Neural cell (in vitro differentiated cells): ENCODE measurements around the gene MAPK8. TPM values are rescaled to one million over a fixed set of nuclear protein-coding genes. Genes with fewer than 3 reads are reported as not detected.

Source experiments
- H2AFZ ChIP-seq: fragments of 200-600, 300-800 bp; sonication (generic), shearing (Covaris generic); 2 replicates; pipeline ENCODE4 v1.6.0; 2014; ENCODE audit warnings: low read depth, mild to moderate bottlenecking, antibody characterized with exemption, low read length, moderate library complexity
- H3F3A ChIP-seq: fragments of 200-600 bp; shearing (Covaris generic); 2 replicates; pipeline ENCODE4 v1.6.1; 2016; ENCODE audit warnings: mild to moderate bottlenecking, moderate library complexity, mixed read lengths, antibody characterized with exemption, low read length; ENCODE audit not compliant: insufficient read depth, poor library complexity, severe bottlenecking
- H3K27ac ChIP-seq: fragments of 200-600, 300-800 bp; sonication (generic), shearing (Covaris generic); 2 replicates; pipeline ENCODE4 v1.5.1; 2014; ENCODE audit warnings: mild to moderate bottlenecking, low read length, moderate library complexity
- H3K27me3 ChIP-seq: fragments of 300-800, 200-600 bp; sonication (generic), shearing (Covaris generic); 2 replicates; pipeline ENCODE4 v1.6.0; 2014; ENCODE audit warnings: mild to moderate bottlenecking, low read depth, low read length, moderate library complexity; ENCODE audit not compliant: insufficient read depth
- H3K36me3 ChIP-seq: fragments of 300-800, 200-600 bp; sonication (generic), shearing (Covaris generic); 2 replicates; pipeline ENCODE4 v1.5.1; 2014; ENCODE audit warnings: mild to moderate bottlenecking, antibody characterized with exemption, low read length, moderate library complexity; ENCODE audit not compliant: insufficient read depth
- H3K4me2 ChIP-seq: fragments of 300-800, 200-600 bp; sonication (generic), shearing (Covaris generic); 2 replicates; pipeline ENCODE4 v1.6.0; 2014; ENCODE audit warnings: mild to moderate bottlenecking, low read length
- H3K4me3 ChIP-seq: fragments of 300-800, 200-600 bp; sonication (generic), shearing (Covaris generic); 2 replicates; pipeline ENCODE4 v1.5.1; 2014; ENCODE audit warnings: mild to moderate bottlenecking, low read length, moderate library complexity
- H3K79me2 ChIP-seq: fragments of 200-600 bp; shearing (Covaris generic); replicated peaks from 2 replicates; pipeline ENCODE4 v1.6.0; 2014; ENCODE audit warnings: mild to moderate bottlenecking, low read length, moderate library complexity; ENCODE audit not compliant: insufficient read depth
- H3K9ac ChIP-seq: fragments of 300-800, 200-600 bp; sonication (generic), shearing (Covaris generic); 2 replicates; pipeline ENCODE4 v1.6.1; 2016; ENCODE audit warnings: mild to moderate bottlenecking, low read length, mixed read lengths
- H3K9me2 ChIP-seq: fragments of 200-600 bp; shearing (Covaris generic); 2 replicates; pipeline ENCODE4 v1.6.1; 2016; ENCODE audit warnings: mild to moderate bottlenecking, low read length, mixed read lengths; ENCODE audit not compliant: insufficient read depth
- H3K9me3 ChIP-seq: fragments of 200-600, 300-800 bp; sonication (generic), shearing (Covaris generic); 2 replicates; pipeline ENCODE4 v1.6.1; 2016; ENCODE audit warnings: mild to moderate bottlenecking, mixed run types, low read length, moderate library complexity, mixed read lengths
- H4K20me1 ChIP-seq: fragments of 200-600 bp; shearing (Covaris generic); 2 replicates; pipeline ENCODE4 v1.6.1; 2016; ENCODE audit warnings: mild to moderate bottlenecking, mixed run types; ENCODE audit not compliant: insufficient read depth
- EP300 ChIP-seq: fragments of 450-650 bp; conservative IDR thresholded peaks from 2 replicates; pipeline ENCODE4 v1.6.1; 2014; ENCODE audit warnings: antibody characterized with exemption, mild to moderate bottlenecking, moderate library complexity; ENCODE audit not compliant: poor library complexity, severe bottlenecking
- EZH2 ChIP-seq: fragments of 200-600, 300-800 bp; shearing (Covaris generic), sonication (generic); IDR thresholded peaks from 2 replicates; pipeline ENCODE4 v1.6.1; 2014; ENCODE audit warnings: antibody characterized with exemption, low read length, borderline replicate concordance, mild to moderate bottlenecking; ENCODE audit not compliant: insufficient read depth, poor library complexity, severe bottlenecking
- MXI1 ChIP-seq: fragments of 450-650 bp; conservative IDR thresholded peaks from 2 replicates; pipeline ENCODE4 v1.6.1; 2014; ENCODE audit warnings: antibody characterized with exemption, mild to moderate bottlenecking; ENCODE audit not compliant: poor library complexity, severe bottlenecking
- POLR2AphosphoS5 ChIP-seq: IDR thresholded peaks from 2 replicates; pipeline ENCODE4 v1.6.1; 2012
- RAD21 ChIP-seq: fragments of 450-650 bp; conservative IDR thresholded peaks from 2 replicates; pipeline ENCODE4 v1.6.1; 2014; ENCODE audit warnings: antibody characterized with exemption, mild to moderate bottlenecking, moderate library complexity
- SMC3 ChIP-seq: fragments of 450-650 bp; conservative IDR thresholded peaks from 2 replicates; pipeline ENCODE4 v1.6.1; 2014; ENCODE audit warnings: antibody characterized with exemption, mild to moderate bottlenecking, moderate library complexity; ENCODE audit not compliant: poor library complexity
- TAF1 ChIP-seq: IDR thresholded peaks from 2 replicates; pipeline ENCODE4 v1.6.1; 2012; ENCODE audit warnings: low read depth
- polyA plus RNA-seq: library from polyadenylated mRNA; depleted of rRNA; stranded (reverse); fragments of >200 nt; gene quantifications from 2 replicates; pipeline ENCODE4 v1.2.3, GENCODE V29; 2014
- TF ChIP-seq, protein P1 (sequence below): IDR thresholded peaks from 2 replicates; pipeline ENCODE4 v1.6.1; 2012; ENCODE audit warnings: borderline replicate concordance
- TF ChIP-seq, protein P2 (sequence below): fragments of 450-650 bp; IDR thresholded peaks from 2 replicates; pipeline ENCODE4 v1.5.1; 2014; ENCODE audit warnings: antibody characterized with exemption, mild to moderate bottlenecking, moderate library complexity; ENCODE audit not compliant: poor library complexity, severe bottlenecking

The MAPK8 gene
- polyA plus RNA-seq, 1 donor from 2014 or later: 187 TPM

DNA sequence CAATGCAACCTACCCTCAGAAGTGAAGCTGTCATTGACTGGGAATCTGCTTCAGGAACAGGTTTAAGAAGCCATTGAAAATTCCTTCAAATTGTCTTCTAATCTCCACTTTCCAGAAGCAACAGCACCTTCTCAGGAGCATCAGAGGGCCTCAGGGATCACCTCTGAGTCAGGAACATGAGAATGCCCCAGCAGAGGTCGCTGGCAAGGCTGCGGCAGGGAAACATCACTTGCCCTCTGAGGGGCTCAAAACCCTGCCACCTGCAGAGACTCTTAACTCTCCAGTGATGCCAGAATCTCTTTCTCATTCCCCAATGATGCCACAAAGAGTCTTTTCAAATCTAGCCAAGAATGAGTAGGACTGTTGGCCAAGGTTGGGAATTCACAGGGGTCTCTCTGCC, 5.9 kb upstream of the MAPK8 start:
- Histone ChIP-seq H3K27me3 (no peaks in the 10 kb centered on the region), H3K79me2 (no peaks in the 10 kb centered on the region), H4K20me1 (no peaks in the 10 kb centered on the region), H3K4me3 (no peak overlapping the region), H3F3A (no peaks in the 10 kb centered on the region), H3K9me3 (no peaks in the 10 kb centered on the region), H3K27ac (no peak overlapping the region), H2AFZ (no peak overlapping the region), H3K4me2 (no peak overlapping the region), H3K9me2 (no peaks in the 10 kb centered on the region), H3K9ac (no peak overlapping the region), H3K36me3 (no peaks in the 10 kb centered on the region)
- TF ChIP-seq EZH2: no peak
- TF ChIP-seq RAD21: no peak
- TF ChIP-seq, protein P1, sequence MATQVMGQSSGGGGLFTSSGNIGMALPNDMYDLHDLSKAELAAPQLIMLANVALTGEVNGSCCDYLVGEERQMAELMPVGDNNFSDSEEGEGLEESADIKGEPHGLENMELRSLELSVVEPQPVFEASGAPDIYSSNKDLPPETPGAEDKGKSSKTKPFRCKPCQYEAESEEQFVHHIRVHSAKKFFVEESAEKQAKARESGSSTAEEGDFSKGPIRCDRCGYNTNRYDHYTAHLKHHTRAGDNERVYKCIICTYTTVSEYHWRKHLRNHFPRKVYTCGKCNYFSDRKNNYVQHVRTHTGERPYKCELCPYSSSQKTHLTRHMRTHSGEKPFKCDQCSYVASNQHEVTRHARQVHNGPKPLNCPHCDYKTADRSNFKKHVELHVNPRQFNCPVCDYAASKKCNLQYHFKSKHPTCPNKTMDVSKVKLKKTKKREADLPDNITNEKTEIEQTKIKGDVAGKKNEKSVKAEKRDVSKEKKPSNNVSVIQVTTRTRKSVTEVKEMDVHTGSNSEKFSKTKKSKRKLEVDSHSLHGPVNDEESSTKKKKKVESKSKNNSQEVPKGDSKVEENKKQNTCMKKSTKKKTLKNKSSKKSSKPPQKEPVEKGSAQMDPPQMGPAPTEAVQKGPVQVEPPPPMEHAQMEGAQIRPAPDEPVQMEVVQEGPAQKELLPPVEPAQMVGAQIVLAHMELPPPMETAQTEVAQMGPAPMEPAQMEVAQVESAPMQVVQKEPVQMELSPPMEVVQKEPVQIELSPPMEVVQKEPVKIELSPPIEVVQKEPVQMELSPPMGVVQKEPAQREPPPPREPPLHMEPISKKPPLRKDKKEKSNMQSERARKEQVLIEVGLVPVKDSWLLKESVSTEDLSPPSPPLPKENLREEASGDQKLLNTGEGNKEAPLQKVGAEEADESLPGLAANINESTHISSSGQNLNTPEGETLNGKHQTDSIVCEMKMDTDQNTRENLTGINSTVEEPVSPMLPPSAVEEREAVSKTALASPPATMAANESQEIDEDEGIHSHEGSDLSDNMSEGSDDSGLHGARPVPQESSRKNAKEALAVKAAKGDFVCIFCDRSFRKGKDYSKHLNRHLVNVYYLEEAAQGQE: no peak
- TF ChIP-seq POLR2AphosphoS5: no peak
- TF ChIP-seq, protein P2, sequence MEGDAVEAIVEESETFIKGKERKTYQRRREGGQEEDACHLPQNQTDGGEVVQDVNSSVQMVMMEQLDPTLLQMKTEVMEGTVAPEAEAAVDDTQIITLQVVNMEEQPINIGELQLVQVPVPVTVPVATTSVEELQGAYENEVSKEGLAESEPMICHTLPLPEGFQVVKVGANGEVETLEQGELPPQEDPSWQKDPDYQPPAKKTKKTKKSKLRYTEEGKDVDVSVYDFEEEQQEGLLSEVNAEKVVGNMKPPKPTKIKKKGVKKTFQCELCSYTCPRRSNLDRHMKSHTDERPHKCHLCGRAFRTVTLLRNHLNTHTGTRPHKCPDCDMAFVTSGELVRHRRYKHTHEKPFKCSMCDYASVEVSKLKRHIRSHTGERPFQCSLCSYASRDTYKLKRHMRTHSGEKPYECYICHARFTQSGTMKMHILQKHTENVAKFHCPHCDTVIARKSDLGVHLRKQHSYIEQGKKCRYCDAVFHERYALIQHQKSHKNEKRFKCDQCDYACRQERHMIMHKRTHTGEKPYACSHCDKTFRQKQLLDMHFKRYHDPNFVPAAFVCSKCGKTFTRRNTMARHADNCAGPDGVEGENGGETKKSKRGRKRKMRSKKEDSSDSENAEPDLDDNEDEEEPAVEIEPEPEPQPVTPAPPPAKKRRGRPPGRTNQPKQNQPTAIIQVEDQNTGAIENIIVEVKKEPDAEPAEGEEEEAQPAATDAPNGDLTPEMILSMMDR: no peak
- no peak for TF ChIP-seq EP300

DNA sequence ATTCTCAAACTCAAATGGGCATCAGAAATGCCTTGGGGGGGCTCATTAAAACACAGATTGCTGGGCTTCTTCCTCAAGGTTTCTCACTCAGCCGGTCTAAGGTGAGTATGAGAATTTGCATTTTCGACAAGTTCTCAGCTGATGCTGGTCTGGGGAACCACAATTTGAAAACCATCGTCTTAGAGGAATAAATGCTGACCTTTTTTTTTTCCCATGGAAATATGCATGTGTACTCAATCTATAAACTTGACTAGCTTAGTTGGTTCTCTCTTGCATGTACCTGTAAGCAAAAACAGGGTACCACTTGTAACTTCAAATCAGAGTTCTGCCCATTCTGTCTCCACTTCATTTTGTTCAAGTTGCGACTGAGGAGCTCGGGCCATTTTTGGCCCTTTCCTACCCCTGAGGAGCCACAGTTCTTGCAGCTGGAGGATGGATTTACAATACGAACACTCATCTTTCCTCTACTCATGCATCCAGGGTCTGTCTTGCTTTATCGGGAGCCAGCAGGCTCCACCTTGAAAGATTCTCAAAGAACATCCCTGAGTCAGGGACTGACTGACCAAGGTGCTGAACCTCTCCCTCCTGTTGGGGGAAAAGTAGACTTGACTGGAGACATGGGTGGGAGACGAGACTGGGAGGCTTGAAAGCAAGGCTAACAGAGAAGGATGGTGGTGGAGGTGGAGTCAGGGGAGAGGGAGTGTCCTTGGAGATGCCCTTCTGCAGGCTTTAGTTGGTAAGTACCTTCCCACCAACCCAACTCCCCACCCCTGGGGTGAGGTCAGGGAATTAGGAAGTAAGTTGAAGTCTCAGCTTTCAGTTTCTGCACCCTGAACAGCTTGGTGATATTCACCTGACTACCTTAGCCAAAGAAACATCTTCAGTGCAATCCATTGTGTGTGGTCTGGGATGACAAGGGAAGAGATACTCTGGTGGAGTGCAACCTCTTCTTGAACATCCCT, 3.7 kb upstream of the MAPK8 start:
- Histone ChIP-seq H3K9me2 (no peaks in the 10 kb centered on the region), H4K20me1 (no peaks in the 10 kb centered on the region), H3K4me2 (no peak overlapping the region), H3K9ac (no peak overlapping the region), H2AFZ (no peak overlapping the region), H3K4me3 (no peak overlapping the region), H3K27ac (no peak overlapping the region), H3K79me2 (peaks cover 4% of the 10 kb centered on the region), H3K9me3 (no peaks in the 10 kb centered on the region), H3K36me3 (no peaks in the 10 kb centered on the region), H3K27me3 (no peaks in the 10 kb centered on the region), H3F3A (peaks cover 2% of the 10 kb centered on the region)
- TF ChIP-seq RAD21 (no peak), POLR2AphosphoS5 (no peak), EP300 (no peak), MXI1 (no peak), TAF1 (no peak), SMC3 (no peak), EZH2 (no peak)
- TF ChIP-seq, protein P1: no peak
- TF ChIP-seq, protein P2: no peak
